ENCODE results near the gene TRIM56.
"Not testable (repeated sequence)": the region's sequence is repeated elsewhere in the genome, so short reads cannot be mapped to it uniquely, and the experiment has no call there.

TRIM56 gene

DNA sequence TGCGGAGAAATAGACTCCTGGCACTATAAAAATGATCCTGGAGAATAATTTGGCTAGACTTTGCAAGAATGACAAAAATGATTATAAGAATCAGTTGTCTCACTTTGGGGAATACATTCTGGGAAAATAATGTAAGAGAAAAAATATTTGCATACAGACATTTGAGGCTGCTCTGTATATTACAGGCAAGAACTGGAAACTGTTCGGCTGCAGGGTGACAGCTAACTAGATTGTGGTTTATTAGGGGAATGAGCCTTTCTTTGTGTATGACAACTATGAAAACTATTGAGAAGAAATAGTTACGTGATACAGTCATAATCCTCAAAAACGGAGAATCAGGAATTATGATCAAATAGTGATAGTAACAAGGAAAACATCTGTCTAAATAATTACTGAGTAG, 8.6 kb downstream of the TRIM56 start:
- DNase-seq: no peak

DNA sequence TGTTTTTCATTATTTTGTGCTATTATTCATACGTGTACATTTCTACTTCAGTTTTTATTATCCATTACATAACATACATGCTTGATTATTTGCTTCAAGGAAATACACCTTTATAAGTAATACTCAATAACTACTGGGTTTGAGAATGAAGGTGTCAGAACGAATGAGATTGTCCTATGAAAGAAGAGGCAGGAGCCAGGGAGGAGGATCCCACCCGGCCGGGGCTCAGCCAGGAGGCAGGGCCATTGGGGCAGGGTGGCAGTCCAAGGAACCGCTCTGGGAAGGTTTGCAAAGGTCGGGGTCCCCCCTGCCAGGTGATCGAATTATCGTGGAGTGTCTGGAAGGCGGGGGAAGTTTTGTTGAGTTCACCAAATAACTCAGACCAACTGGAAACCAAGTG, 9.1 kb downstream of the TRIM56 start:
- DNase-seq: no peak

GRCh38 chr7:101094791-101095375, 9.6 kb downstream of the TRIM56 start:
- peak; percentile 16 to 43 for DNase-seq

DNA sequence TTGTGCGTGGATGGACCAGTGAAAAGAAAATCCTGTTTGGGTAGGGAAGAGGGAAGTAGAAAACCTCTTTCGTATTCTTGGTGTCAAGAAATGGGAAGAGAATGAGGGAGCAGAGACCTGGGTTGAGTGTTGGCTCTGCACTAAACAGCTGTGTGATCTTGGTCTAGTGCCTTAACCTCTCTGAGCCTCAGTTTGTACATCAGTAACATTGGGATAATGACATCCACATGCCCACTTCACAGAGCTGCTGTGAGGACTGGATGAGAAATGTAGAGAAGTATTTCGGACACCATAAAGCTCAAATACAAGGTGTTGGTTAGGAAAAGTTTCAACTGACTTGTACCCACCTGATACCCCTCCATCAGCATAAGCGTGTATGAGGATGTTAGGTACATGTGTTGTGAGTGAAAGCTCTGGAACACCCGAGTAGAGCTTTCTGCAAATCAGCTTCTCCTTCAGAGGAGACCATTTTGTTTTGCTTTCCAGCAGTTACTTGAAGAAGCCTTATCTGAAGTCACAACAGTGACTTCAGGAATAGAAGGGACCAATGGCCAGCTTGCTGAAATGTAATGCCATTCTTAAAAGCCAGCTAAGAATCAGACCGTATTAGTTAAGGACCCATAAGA, 11.2 kb downstream of the TRIM56 start:
- no peak for DNase-seq

GRCh38 chr7:101096957-101097347, 11.7 kb downstream of the TRIM56 start:
- DNase-seq: no peak

DNA sequence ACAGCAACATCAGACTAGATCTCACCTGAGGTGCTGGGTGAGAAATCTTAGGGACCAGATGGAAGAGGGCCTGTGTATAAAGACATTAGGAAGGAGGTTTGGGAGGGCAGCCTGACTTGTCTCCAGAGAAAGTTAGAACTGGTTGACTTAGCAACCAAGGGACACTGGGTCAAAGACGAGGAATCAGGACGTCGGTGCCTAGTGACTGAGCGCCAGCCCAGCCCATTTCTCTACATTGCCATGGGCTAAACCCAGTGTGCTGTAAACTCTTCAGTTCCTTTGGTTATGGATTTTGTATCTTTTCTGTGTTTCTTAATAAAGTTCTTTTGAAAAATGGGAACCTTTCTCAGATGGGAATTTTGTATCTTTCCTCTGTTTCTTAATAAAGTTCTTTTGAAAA, 12.3 kb downstream of the TRIM56 start:
- DNase-seq: no peak

DNA sequence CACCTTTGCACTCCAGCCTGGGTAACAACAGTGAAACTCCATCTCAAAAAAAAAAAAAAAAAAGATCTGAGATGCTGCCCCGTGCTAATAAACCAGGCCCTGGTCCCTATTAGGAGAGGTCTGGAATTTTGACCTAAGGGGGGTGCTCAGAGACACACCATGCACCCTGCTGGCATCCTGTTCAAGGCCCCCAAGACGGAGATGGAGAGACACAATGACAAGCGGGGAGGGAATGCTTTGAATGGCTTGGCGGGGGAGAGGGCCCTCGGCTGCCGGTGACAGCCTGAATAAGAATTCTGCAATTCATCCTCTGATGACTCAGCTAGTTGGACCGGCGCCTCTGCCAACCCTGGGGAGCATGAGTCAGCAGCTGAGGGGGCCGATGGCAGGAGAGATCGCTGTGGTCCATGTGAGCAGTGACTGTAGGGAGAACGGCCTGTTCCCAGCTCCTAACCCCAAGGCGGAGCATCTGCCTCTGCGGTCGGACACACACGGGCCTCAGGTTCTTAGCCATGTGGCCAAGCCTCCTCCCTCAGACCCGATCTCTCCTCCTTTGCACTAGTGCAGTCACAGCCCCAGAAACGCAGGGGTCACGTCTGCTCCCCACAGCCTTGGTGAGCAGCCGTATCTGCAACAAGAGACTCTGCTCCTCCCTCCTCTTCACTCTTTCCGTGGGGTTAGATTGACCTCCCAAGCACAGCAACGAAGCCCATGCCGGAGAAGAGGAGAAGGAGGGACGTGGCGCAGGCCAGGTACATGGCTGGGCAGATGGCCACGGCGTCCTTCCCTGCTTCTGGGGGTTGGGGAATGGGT, 14.9 kb downstream of the TRIM56 start:
- peak; percentile 82 to 87 for DNase-seq

DNA sequence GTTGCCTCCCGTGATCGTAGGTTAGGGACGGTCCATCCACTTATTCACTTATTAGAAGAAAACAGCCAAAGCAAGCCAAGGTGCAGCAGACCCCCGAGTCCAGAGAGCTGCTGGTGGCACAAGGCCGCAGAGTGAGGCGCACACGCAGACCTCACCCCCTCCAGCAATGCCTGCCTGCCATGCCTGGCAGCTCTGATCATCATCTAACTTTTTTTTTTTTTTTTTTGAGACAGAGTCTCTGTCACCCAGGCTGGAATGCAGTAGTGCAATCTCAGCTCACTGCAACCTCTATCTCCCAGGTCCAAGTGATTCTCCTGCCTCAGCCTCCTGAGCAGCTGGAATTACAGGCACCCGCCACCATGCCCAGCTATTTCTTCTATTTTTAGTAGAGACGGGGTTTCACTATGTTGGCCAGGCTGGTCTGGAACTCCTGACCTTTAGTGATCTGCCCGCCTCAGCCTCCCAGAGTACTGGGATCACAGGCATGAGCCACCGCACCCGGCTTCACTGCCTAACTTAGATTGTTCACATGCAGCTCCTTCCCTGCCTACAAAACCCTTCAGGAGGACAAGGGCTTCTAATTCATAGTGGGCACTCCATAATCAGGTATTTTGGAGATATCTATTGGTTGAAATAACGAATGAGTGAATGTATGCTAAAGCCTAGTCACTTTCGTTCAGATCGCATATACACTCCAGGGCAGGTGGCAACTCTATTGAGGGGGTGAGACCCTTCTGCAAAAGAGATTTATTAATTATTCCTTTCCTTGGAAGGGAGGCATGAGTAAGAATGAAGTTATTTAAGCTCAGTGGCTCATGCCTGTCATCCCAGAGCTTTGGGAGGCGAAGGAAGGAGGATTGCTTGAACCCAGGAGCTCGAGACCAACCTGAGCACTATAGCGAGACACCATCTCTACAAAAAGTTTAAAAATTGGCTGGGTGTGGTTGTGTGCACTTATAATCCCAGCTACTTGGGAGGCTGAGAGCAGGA, 15.9 kb downstream of the TRIM56 start:
- DNase-seq: no peak

- DNase-seq: no peak
Measured at GRCh38 chr7:101102026-101102425, 16.7 kb downstream of the TRIM56 start.

DNA sequence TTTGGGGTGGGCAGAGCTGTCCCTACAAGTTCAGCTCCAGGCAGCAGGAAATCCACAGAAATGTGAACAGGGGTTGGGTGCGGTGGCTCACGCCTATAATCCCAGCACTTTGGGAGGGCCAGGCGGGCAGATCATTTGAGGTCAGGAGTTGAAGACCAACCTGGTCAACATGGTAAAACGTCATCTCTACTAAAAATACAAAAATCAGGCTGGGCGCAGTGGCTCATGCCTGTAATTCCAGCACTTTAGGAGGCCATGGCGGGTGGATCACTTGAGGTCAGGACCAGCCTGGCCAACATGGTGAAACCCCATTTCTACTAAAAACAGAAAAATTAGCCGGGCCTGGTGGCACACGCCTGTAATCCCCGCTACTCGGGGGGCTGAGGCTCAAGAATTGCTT, 18.4 kb downstream of the TRIM56 start:
- not testable (repeated sequence) for DNase-seq

GRCh38 chr7:101104193-101104713, 19.0 kb downstream of the TRIM56 start:
- DNase-seq: no peak

DNA sequence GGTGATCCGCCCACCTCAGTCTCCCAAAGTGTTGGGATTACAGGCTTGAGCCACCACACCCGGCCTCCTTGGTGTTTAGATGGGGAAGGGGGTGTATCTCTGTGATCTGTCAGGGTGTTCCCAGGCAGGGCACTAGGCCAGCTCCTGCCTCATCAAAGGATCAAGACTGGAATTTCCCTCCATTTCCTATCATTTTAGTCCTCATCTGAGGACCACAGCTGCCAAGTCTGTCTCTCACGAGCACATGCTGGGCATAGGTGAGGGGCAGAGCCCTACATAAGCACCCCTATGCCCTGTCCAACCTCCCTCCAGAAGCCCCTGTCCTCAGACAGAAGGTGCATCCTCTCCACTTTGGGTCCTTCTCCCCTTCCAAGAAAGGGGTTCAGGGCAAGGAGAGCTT, 19.5 kb downstream of the TRIM56 start:
- DNase-seq: no peak

- DNase-seq: not testable (repeated sequence)
Measured at GRCh38 chr7:101105248-101105647, 20.0 kb downstream of the TRIM56 start.

GRCh38 chr7:101106386-101106785, 21.1 kb downstream of the TRIM56 start:
- DNase-seq: no peak

DNA sequence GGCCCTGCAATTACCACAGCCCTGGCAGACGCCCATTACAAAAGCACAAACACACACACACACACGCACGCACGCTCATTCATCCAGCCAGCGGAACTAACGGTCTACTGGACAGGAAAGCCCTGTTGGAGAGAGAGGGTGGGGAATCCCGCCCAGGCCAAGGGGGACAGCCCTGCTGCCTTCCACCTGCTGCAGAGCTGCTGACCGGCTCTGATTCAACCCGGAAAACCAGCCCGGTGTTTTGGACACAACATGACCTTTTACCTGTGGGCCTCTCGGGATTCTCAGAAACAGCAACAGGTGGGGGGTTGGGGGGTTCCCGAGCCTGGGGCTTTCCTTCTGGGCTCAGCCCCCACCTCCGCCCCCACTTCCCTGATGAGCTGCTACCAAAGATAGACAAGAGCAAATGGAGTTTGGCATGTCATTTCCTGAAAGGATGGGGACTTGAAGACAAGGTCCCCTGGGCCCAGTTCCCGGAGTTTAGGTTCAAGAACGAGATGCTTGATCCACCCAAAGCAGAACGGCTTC, 23.1 kb downstream of the TRIM56 start:
- DNase-seq: no peak

DNA sequence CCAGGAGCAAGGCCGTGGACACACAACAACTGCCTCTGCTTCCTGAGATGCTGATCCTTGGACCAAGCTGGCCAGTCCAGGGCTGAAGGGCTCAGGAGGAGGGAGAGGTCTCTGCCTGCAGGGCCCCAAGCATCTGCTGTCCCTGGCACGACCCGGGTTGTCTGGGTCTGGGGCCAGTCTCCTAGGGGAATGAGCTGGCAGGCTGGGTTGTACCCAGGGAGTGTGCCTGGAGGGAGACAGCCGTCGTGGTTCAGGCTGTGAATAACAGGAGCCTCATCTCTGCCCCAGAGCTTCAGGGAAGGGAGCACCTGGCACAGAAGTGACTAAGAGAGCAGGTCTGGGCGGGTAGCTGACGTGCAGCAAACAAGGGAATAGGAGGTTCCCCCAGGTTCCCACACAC, 23.7 kb downstream of the TRIM56 start:
- DNase-seq: no peak

GRCh38 chr7:101109368-101109767, 24.1 kb downstream of the TRIM56 start:
- no peak for DNase-seq

- DNase-seq: no peak
Measured at GRCh38 chr7:101111261-101111660, 26.0 kb downstream of the TRIM56 start.

DNA sequence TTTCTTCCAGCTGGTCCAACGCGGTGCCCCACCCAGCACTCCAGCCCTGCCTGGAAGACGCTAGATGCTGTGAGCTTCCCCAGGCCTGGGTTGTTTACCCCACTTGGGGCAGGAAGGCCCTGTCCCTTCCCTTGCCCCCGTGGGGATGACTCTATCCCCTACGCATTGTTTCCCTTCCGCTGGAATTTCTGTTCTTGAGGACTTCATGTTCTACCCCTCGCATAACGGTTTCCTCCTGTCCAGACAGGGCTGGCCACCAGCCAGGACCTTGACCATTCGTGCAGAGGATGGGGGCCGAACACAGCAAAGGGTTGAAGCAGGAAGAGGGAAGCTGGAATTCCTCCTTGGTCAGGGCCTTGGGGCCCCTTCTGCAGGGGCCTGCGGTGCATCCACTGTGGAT, 27.0 kb downstream of the TRIM56 start:
- DNase-seq: no peak

DNA sequence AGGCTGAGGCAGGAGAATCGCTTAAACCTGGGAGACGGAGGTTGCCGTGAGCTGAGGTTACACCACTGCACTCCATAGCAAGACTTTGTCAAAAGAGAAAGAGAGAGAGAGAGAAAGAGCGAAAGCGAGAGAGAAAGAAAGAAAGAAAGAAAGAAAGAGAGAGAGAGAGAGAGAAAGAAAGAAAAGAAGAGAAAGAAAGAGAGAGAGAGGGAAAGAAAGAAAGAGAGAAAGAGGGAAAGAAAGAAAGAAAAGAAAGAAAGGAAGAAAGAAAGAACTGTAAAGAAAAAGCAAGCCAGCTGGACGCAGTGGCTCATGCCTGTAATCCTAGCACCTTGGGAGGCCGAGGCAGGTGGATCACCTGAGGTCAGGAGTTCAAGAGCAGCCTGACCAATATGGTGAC, 27.9 kb downstream of the TRIM56 start:
- not testable (repeated sequence) for DNase-seq

DNA sequence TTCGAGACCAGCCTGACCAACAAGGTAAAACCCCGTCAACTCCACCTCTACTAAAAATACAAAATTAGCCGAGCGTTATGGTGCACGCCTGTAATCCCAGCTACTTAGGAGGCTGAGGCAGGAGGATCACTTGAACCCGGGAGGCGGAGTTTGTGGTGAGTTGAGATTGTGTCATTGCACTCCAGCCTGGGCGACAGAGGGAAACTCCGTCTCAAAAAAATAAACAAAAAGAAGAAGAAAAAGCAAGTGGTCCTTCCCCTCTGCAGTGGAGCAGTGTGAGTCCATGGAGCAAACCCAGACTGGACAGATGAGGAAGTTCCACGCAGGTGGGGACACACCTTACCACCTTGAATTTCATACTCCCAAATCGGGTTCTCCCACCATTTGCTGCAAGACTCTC, 28.6 kb downstream of the TRIM56 start:
- DNase-seq: no peak

GRCh38 chr7:101114492-101114891, 29.2 kb downstream of the TRIM56 start:
- DNase-seq: no peak

DNA sequence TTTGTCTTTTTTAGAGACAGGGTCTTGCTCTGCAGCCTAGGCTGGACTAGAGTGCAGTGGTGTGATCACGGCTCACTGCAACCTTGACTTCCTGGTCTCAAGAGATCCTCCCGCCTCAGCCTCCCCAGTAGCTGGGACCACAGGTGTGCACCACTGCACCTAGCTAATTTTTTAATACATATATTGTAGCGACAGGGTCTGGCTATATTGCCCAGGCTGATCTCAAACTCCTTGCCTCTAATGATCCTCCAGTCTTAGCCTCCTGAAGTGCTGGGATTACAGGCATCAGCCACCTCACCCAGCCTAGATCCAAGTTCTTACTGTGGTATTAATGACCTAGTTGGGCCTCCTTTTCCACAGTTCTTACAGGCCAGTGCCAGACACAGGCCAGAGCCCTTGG, 29.9 kb downstream of the TRIM56 start:
- no peak for DNase-seq
